ENCODE measurements around the gene FAM3B. TPM values are rescaled to one million over a fixed set of nuclear protein-coding genes. Genes with fewer than 3 reads are reported as not detected.

FAM3B gene
- total and polyA plus RNA-seq, 12 donors = 0.04 to 0.42 (median 0.30) TPM; not detected in 6

DNA sequence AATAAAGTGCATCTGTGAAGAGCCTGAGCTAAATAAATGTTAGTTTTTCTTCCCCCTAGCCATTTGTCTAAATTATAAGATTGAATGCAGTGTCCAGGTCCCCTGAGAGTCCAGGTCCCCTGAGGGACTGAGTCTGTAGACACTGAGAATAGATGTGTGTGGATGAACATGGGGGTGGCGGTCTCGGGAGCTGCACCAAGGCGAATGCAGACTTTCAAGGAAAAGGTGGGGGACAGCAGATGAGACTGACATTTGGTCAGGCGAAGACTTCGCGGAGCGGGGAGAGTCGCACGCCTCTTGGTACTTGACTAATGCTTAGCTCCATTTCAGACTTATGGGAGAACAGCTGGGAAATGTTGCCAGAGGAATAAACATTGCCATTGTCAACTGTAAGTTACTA is 27.5 kb downstream of the FAM3B start:
- H3K9me3 ChIP-seq = peaks cover 0 to 12% (median 0%) of the 10 kb centered on the region in 11 donors
- H3K4me3 ChIP-seq = no peak overlapping the region
- no peaks in the 10 kb centered on the region for H3K36me3 ChIP-seq
- H3K27ac ChIP-seq = no peak overlapping the region
- TF ChIP-seq, protein P1, sequence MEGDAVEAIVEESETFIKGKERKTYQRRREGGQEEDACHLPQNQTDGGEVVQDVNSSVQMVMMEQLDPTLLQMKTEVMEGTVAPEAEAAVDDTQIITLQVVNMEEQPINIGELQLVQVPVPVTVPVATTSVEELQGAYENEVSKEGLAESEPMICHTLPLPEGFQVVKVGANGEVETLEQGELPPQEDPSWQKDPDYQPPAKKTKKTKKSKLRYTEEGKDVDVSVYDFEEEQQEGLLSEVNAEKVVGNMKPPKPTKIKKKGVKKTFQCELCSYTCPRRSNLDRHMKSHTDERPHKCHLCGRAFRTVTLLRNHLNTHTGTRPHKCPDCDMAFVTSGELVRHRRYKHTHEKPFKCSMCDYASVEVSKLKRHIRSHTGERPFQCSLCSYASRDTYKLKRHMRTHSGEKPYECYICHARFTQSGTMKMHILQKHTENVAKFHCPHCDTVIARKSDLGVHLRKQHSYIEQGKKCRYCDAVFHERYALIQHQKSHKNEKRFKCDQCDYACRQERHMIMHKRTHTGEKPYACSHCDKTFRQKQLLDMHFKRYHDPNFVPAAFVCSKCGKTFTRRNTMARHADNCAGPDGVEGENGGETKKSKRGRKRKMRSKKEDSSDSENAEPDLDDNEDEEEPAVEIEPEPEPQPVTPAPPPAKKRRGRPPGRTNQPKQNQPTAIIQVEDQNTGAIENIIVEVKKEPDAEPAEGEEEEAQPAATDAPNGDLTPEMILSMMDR (IDR thresholded peaks at IDR 0.05) = no peak
- ATAC-seq (no peak), DNase-seq (no peak)
- H3K4me1 ChIP-seq = peaks cover 0 to 5% (median 0%) of the 10 kb centered on the region in 9 donors
- intact Hi-C loops (cut with DNase I) = loop anchor here in 1 of 10 donors (10.0 kb wide), 1 partner anchor 321 kb away; no protein-coding TSS in a partner anchor
- peaks cover 0 to 23% (median 6%) of the 10 kb centered on the region in 7 donors for H3K27me3 ChIP-seq
- WGBS, 2 donors = 80 to 89% methylated on average over 9 of the region's 9 CpGs

DNA sequence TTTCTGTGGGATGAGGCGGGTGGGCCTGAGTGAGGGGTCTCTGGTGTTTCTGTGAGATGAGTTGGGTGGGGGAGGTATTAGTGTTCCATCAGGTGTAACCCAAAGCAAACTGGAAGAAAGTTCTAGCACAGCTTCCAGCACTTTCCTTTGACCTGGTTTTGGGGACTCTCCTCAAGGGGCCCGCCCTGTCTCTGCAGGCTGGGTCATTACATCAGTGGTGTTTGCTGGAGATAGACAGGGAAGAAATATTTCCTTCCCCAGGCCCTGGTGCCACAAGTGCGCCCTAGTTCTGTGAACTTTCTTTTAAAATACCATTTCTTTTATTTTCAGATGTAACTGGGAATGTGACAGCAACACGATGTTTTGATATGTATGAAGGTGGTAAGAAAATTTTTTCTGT is 28.8 kb downstream of the FAM3B start:
- peaks cover 0 to 5% (median 0%) of the 10 kb centered on the region in 9 donors for H3K4me1 ChIP-seq
- DNase-seq (no peak), ATAC-seq (no peak)
- no peak overlapping the region for H3K27ac ChIP-seq
- intact Hi-C loops (cut with DNase I) = loop anchor here in 1 of 10 donors (10.0 kb wide), 1 partner anchor 319 kb away; no protein-coding TSS in a partner anchor
- no peak overlapping the region for H3K4me3 ChIP-seq
- no peaks in the 10 kb centered on the region for H3K36me3 ChIP-seq
- peaks cover 0 to 12% (median 0%) of the 10 kb centered on the region in 11 donors for H3K9me3 ChIP-seq
- TF ChIP-seq, protein P1 (IDR thresholded peaks at IDR 0.05) = no peak
- peaks cover 0 to 34% (median 6%) of the 10 kb centered on the region in 7 donors for H3K27me3 ChIP-seq
- WGBS, 2 donors = 95% methylated on average over 4 of the region's 4 CpGs

DNA sequence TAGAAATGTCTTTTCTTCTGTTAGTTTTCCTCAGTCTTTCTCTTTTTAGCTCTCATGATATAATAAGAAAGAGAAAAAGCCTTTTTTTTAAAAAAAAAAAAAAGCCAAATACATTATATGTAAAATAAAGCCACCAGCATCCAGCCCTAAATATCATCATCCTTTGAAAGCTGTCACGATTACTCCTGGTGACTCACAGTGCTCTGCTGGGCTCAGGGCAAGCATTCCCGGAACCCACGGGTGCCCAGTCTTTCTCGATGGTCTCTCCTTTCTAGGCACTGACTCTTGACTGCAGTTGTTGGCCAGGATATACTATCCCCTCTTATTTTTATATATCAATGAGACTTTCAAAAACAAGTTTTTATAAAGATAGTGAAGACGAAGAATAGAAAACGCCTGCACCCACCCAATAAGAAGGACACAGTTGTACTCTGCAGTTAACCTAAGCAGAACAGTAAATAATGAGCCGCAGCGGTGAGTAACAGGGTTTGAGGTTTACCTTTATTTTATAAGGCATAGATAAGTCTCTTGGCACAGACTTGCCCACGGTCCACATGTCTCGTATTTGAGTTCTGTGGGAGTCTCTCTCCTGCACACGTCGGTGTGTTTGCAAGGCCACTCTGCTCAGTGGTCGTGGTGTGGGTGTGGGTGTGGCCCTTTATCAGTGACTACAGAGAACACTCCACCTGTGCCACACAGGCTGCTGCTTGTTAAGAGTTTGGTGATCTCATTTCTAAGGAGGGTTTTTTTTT is 29.5 kb downstream of the FAM3B start:
- Histone ChIP-seq H3K4me3 (no peak overlapping the region), H3K27ac (no peak overlapping the region), H3K4me1 (peaks cover 0 to 5% (median 0%) of the 10 kb centered on the region in 9 donors), H3K36me3 (no peaks in the 10 kb centered on the region), H3K27me3 (peaks cover 0 to 38% (median 6%) of the 10 kb centered on the region in 7 donors), H3K9me3 (peaks cover 0 to 12% (median 0%) of the 10 kb centered on the region in 11 donors)
- intact Hi-C loops (cut with DNase I) = loop anchor here in 1 of 10 donors (10.0 kb wide), 1 partner anchor 319 kb away; no protein-coding TSS in a partner anchor
- TF ChIP-seq, protein P1 (IDR thresholded peaks at IDR 0.05) = no peak
- 84 to 87% methylated on average over 13 of the region's 13 CpGs for WGBS, 2 donors
- DNase-seq (no peak), ATAC-seq (no peak)

DNA sequence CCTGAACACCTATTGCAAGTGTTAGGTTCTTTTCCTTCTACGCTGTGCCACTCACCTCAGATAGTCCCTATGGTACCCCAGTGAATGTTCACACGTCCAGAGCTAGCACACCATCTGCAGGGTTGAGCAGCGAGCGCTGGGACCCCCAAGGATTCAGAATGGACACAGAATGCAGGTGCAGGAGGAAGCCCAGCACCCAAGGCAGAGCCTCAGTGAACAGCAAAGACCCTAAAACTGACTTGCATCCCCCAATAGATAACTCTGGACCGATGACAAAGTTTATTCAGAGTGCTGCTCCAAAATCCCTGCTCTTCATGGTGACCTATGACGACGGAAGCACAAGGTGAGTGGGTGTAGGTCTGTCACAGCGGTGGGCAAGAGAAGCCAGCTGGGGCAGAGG is 30.2 kb downstream of the FAM3B start:
- Histone ChIP-seq H3K9me3 (peaks cover 0 to 11% (median 0%) of the 10 kb centered on the region in 11 donors), H3K4me3 (no peak overlapping the region), H3K4me1 (peaks cover 0 to 5% (median 0%) of the 10 kb centered on the region in 9 donors), H3K27ac (no peak overlapping the region), H3K27me3 (peaks cover 0 to 44% (median 6%) of the 10 kb centered on the region in 7 donors), H3K36me3 (no peaks in the 10 kb centered on the region)
- WGBS, 2 donors = 81 to 88% methylated on average over 8 of the region's 8 CpGs
- ATAC-seq (no peak), DNase-seq (no peak)
- intact Hi-C loops (cut with DNase I) = loop anchor here in 1 of 10 donors (10.0 kb wide), 1 partner anchor 318 kb away; no protein-coding TSS in a partner anchor
- TF ChIP-seq, protein P1 (IDR thresholded peaks at IDR 0.05) = no peak

Measured in heart right ventricle (tissue), 16 donors.